NAMALWA (cell line): ENCODE measurements around the gene COQ3.

Experiments used
- DNase-seq: peaks from one replicate; pipeline ENCODE4 v3.0.0-alpha.2; 2015; ENCODE audit warnings: low spot score

Gene COQ3, protein sequence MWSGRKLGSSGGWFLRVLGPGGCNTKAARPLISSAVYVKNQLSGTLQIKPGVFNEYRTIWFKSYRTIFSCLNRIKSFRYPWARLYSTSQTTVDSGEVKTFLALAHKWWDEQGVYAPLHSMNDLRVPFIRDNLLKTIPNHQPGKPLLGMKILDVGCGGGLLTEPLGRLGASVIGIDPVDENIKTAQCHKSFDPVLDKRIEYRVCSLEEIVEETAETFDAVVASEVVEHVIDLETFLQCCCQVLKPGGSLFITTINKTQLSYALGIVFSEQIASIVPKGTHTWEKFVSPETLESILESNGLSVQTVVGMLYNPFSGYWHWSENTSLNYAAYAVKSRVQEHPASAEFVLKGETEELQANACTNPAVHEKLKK

DNA sequence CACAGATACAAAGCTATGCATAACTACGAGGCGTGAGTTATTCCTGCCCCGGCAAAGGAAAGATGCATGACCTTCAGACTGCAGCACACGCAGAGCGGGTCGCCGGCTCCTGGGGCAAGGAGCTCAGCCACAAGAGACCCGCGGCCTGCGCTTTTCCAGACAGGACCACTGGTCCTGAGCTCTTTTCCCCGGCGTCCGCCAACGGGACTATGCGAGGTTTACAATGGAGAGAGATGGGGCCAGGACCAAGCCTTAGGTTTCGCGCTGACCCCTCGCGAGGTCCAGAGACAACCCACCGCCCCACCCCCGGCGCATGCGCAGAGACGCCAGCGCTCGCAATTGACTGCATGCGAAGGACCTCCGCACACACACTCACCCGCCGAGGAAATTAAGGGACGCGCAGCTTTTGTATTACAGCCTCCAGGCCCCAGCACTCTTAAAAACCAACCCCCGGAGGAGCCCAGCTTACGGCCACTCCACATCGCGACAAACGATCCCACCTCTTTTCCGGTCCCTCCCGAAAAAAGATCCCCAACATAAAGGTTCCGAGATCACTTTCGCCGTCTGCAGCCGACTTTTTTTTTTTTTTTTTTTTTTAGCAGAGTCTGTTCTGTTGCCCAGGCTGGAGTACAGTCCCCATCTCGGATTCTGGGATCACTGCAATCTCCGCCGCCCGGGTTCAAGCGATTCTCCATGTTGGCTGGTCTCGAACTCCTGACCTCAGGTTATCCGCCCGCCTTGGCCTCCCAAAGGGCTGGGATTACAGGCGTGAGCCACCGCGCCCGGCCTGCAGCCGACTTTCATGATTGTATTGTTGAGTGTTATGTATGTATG is at the start of gene COQ3:
Gene COQ3, minus strand, starts transcription at position 498 of the 834 bp plus-strand sequence. Its CDS starts 16 bp downstream, at position 482.
- DNase-seq = peak; percentile 87

DNA sequence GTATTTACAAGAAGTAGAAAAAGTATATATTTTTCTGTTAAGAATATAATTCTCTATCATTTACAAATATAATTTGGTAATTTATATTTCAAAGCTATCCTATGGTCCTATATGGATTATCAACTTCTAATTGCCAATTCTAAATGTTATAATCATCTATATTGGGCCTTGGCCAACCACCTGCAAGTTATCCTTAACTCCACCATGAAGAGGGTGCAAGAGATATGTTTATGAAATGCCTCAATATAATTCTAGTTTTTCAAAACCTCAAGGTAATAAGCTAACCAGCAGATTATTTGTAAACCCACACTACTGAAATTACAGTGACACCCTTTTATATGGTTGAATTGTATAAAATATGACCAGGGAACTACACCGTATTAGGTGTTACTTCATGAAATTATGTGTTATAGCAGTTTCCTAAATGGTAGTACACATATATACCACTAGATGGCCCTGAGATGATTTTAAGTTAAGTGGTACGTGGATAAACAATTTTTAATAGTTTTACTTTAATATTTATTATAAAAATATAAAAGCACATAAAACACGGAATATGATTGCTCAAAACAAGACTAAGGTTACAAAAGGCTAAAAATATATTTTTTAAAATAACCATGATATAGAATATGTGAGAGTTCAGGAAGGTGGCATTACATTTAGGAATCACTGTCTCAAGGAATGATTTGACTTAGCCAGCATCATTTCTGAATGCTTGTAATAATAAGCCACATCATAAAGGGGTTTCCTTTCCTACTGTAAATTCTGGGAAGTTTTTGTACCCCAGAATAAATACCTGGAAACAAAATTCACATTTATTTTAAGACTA is 40.9 kb upstream of the COQ3 start:
- DNase-seq = peak; percentile 71

GRCh38 chr6:99432877-99433276 is 38.9 kb upstream of the COQ3 start:
- DNase-seq = no peak

- no peak for DNase-seq
These were observed 37.9 kb upstream of the COQ3 start for GRCh38 chr6:99431901-99432300.

DNA sequence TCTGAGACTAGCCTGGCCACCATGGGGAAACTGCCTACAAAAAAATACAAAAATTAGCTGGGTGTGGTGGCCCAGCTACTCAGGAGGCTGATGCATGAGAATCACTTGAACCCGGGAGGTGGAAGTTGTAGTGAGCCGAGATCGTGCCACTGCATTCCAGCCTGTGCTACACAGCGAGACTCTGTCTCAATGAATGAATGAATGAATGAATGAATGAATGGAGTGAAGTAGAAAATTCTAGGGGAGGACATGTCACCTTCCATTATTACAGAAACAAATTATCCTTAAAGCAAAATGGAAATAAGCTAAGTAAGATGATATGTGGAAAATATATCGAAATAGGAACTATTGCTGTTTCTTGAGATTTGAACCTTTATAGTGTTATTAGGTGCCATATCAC is 34.0 kb upstream of the COQ3 start:
- DNase-seq = no peak

GRCh38 chr6:99426451-99426757 is 32.4 kb upstream of the COQ3 start:
- DNase-seq = no peak

GRCh38 chr6:99425647-99426450 is 31.9 kb upstream of the COQ3 start:
- peak; percentile 82 for DNase-seq

DNA sequence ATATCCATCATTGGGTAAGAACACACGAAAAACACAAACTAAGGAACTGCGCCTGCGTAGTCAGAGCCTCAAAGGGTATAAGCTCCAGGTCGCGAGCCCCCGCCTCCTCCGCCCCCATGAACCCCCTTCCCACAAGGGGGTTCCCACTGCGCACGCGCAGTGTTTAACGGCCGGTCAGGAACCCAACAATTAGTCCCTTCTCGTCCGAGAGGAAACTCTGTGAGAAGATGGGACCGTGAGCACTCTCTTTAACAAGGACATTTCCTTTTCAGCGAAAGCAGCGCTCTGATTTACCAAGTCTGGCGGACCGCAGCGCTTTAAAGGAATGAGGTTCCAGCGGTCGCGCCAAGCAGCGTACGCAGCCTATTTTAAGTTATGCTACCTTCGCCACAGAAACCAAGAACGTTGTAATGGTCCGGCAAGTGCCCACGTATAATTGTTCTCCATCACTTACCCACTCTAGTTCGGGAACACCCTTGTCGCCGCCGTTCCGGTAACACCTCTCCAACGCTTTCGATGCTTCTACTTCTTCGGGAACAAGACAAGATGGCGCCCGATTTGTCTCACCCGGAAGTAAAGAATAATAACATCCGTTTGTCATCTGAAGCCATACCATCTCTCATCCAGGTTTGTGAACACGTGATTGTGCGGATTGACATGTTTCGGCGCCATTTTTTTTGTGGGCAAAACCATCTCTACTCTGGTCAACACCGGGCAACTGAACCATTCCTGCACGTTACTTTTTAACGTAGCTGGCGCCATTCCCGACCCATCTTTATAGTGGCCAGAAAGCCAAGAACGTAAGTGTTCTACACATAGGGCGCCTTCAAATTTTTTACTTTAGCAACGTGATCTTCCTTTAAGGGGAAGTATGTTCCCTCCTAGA is 31.0 kb upstream of the COQ3 start, which contains the start of gene PNISR:
Gene PNISR, minus strand, starts transcription at position 548 of the 886 bp plus-strand sequence. CDS start 10,649 bp downstream, outside the sequence.
- peak; percentile 98 for DNase-seq

DNA sequence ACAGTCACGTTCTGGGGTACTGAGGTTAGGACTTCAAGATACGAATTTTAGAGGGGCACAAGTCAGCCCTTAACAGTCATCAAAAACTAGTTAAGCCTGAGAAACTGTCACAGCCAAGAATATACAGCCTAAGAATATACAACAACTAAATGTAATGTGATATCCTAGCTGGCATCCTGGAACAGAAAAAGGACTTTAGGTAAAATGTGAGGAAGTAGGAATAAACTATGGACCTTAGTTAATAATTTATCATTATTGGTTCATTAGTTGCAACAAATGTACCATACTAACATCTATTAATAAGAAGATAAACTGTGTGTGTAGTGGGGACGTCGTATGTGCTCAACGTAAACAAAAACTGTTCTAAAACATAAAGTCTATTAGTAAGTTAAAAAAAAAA is 30.0 kb upstream of the COQ3 start:
- no peak for DNase-seq

- no peak for DNase-seq
These were observed 28.9 kb upstream of the COQ3 start for GRCh38 chr6:99422912-99423311.

DNA sequence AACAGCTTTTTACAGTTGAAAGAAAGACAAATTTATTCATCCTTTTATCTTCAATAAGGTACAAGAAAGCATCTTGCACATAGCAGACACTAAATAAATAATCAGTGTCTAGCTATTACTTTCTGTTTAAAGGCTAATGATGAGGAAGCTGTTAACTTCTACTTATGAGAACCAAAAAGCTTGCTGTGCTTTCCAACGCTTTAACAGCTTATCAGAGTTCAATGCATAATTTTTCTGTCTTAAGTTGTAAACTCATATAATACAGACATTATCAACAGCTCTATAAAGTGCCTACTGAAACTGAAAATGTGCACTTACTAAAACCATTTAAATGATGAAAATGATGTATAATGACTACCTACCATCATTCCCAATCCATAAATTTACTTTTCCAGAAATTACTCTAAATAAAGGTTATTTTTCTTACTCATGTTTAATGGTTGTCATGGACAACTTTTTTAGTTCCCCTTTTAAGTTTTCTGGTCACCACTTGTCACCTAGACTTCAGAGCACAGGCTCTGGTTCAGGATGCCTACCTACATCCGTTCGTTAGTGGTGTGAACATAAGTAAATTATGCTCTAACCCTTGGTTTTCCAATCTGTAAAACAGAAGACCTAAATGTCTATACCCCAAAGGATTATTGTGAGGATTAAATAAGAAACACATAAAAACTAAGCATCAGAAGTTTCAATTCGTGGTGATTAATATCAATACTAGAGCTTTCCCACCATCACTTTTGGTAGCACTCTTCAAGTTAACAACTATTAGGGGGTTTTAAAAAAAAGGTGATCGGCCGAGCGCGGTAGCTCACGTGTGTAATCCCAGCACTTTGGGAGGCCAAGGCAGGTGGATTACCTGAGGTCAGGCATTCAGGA is 23.1 kb upstream of the COQ3 start:
- DNase-seq = no peak

DNA sequence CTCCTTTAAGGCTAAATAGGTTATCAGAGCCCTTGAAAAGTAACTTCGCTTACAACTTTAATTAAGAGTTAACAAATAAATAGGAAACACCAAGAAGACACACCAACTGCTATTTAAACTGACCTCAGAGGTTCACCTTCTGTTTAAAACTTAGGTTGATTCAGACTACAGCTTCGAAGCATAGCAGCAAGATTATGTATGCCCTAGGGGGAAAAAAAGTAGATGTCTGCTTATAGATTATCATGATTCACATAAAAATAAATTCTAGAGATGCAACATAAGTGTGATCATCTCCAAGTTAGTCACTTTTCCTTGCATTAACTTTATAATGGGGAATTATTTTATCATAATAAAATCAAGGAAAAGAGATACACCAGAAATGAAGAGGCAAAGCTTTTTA is 22.2 kb upstream of the COQ3 start:
- DNase-seq = no peak

DNA sequence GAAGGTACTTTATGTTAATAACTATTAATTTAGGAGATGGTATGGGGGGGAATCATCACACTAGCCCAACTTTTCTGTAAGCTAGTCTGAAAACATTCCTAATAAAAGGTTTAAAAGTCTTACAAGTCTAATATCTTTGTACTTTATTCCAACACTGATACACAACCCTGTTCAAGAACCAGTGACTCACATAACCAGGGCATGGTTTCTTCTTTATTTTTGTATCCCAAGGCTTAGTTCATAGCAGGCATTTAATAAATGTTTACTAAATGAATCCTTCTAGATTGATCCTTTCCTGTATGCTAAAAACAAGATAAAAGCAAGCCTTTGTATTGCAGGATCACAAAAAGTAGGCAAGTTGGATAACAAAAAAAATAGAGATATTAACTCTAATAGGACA is 21.5 kb upstream of the COQ3 start:
- no peak for DNase-seq

DNA sequence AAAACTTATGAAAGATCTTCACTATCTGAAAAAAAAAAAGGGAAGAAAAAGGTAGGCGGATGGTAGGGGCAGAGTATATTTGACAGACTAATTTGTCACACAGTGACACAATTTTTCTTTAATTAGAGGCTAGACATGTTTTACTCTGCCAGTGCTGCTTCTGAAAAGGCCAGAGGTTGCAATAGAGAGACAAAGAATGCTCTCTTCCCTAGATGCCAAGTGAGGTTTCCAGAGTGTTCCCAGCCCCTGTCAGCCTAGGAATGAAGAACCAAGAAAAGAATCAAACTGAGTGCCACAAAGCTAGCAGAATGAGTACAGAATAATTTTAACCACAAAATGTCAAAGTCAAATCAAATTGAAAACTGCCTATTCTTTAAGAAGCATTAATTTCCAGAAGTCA is 18.1 kb upstream of the COQ3 start:
- no peak for DNase-seq

DNA sequence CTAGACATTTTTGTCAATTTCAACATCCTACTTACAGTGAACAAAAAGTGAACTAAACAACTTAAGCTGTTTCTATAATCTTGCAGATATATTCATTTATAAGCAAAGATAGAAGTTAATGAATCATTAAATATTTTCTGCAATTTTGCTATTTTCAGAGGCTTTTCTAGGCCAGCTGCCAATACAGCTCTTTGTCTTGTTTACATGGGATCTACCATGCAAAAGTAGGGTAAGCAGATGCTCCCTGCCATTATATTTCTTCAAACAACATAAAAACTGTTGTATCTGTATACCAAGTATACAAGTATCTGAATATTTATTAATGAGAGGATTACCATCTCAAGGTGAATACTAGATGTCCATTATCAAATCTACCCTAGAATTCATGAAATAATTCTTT is 15.7 kb upstream of the COQ3 start:
- DNase-seq = no peak

DNA sequence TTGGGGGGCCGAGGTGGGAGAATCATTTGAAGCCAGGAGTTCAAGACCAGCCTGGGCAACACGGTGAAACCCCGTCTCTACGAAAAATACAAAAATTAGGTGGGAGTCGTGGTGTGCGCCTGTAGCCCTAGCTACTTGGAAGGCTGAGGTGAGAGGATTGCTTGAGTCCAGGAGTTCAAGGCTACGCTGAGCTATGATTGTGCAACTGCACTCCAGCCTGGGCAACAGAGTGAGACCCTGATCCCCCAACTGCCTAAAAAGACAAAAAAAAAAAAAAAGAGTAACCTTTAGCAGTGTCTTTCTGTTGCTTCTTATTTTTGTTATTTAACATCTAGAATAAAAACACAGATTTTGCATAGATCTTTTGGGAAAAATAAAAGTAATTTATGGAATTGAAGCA is 13.1 kb upstream of the COQ3 start:
- no peak for DNase-seq

DNA sequence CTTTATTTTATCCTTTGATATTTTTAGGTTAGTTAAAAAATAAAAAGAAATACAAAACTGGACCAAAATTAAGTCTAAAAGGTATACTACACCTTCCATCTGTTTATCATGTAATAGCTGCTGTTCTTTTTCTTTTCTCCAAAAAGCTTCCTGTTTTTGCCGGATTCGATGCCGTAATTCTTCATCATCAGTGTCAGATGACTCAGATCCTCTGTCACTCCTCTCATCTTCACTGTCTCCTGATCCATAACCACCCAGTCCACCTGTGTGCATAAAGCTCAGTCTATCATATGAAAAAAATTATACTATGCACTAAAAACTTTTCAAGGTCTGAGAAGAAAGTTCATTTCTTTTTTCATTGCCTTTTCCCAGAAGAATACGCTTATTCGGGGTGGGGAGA is 8.5 kb upstream of the COQ3 start:
- DNase-seq = no peak

DNA sequence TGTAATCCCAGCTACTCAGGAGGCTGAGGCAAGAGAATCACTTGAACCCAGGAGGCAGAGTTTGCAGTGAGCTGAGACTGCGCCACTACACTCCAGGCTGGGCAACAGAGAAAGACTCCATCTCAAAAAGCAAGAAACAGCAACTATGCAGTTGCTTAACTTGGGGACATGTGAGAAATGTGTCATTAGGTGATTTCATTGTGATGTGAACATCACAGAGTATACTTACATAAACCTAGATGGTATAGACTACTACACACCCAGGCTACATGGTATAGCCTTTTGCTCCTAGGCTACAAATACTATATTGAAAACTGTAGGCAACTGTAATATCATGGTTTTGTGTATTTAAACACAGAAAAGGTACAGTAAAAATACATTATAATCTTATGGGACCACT is 3.3 kb upstream of the COQ3 start:
- DNase-seq = no peak

GRCh38 chr6:99393366-99393697 is 663 bp downstream of the COQ3 start:
- no peak for DNase-seq

GRCh38 chr6:99390896-99391295 is 3.1 kb downstream of the COQ3 start:
- DNase-seq = no peak
